HepG2 (cell line): ENCODE measurements around the gene RAB6A. TPM values are rescaled to one million over a fixed set of nuclear protein-coding genes. Genes with fewer than 3 reads are reported as not detected.

Experiments
- AGO1 ChIP-seq: fragments of 200-400 bp; formaldehyde crosslinking; IDR thresholded peaks from 2 replicates; pipeline ENCODE4 v1.6.1; 2017; ENCODE audit warnings: mild to moderate bottlenecking, low read depth, low read length, moderate library complexity; ENCODE audit not compliant: poor library complexity, severe bottlenecking
- ARNTL ChIP-seq: sonication (generic); formaldehyde crosslinking; IDR thresholded peaks from 2 replicates; pipeline ENCODE4 v1.4.0; 2020; ENCODE audit warnings: mild to moderate bottlenecking, missing genetic modification reagents
- CHD4 ChIP-seq: fragments of 200-600 bp; sonication (generic); IDR thresholded peaks from 2 replicates; pipeline ENCODE4 v1.7.0; 2017; ENCODE audit warnings: mild to moderate bottlenecking, low read length, borderline replicate concordance
- DBP ChIP-seq: sonication (generic); formaldehyde crosslinking; IDR thresholded peaks from 2 replicates; pipeline ENCODE4 v1.4.0; 2020; ENCODE audit warnings: missing genetic modification reagents; ENCODE audit errors: not compliant biosample characterization
- DMTF1 ChIP-seq: sonication (generic); formaldehyde crosslinking; IDR thresholded peaks from 2 replicates; pipeline ENCODE4 v1.4.0; 2020; ENCODE audit warnings: mild to moderate bottlenecking, missing genetic modification reagents
- GLMP ChIP-seq: sonication (generic); formaldehyde crosslinking; IDR thresholded peaks from 2 replicates; pipeline ENCODE4 v1.9.0; 2021; ENCODE audit warnings: missing genetic modification reagents, mild to moderate bottlenecking, borderline replicate concordance
- MAFF ChIP-seq: IDR thresholded peaks from 2 replicates; pipeline ENCODE4 v1.6.1; 2011; ENCODE audit warnings: low read depth, low read length, improper control_type of control experiment
- MYPOP ChIP-seq: sonication (generic); formaldehyde crosslinking; IDR thresholded peaks from 2 replicates; pipeline ENCODE4 v1.8.1; 2023; ENCODE audit warnings: mild to moderate bottlenecking, moderate library complexity, missing genetic modification reagents
- NFYB ChIP-seq: sonication (generic); formaldehyde crosslinking; IDR thresholded peaks from 2 replicates; pipeline ENCODE4 v1.4.0; 2020; ENCODE audit warnings: missing genetic modification reagents
- PREB ChIP-seq: sonication (generic); formaldehyde crosslinking; IDR thresholded peaks from 2 replicates; pipeline ENCODE4 v1.4.0; 2020; ENCODE audit warnings: missing genetic modification reagents
- U2AF1 ChIP-seq: fragments of 200-400 bp; formaldehyde crosslinking; optimal IDR thresholded peaks from 2 replicates; pipeline ENCODE3; 2017; ENCODE audit warnings: mild to moderate bottlenecking, low read depth, low read length
- ZBTB2 ChIP-seq: sonication (generic); formaldehyde crosslinking; IDR thresholded peaks from 2 replicates; pipeline ENCODE4 v1.8.0; 2022; ENCODE audit warnings: low read depth, missing genetic modification reagents
- ZNF101 ChIP-seq: sonication (generic); formaldehyde crosslinking; IDR thresholded peaks from 2 replicates; pipeline ENCODE4 v1.4.0; 2020; ENCODE audit warnings: mild to moderate bottlenecking, low read depth, missing genetic modification reagents, borderline replicate concordance
- ZNF207 ChIP-seq: fragments of 450-650 bp; IDR thresholded peaks from 2 replicates; pipeline ENCODE4 v1.6.1; 2016; ENCODE audit warnings: antibody characterized with exemption, borderline replicate concordance
- ZNF589 ChIP-seq: sonication (generic); formaldehyde crosslinking; conservative IDR thresholded peaks from 2 replicates; pipeline ENCODE4 v1.8.0; 2022; ENCODE audit warnings: mild to moderate bottlenecking, moderate library complexity, missing genetic modification reagents
- ZNF598 ChIP-seq: sonication (generic); formaldehyde crosslinking; IDR thresholded peaks from 2 replicates; pipeline ENCODE4 v1.5.1; 2020; ENCODE audit warnings: mild to moderate bottlenecking, missing genetic modification reagents, borderline replicate concordance
- ZNF644 ChIP-seq: IDR thresholded peaks from 2 replicates; pipeline ENCODE4 v1.6.1; 2016; ENCODE audit warnings: low read depth
- ZNF792 ChIP-seq: IDR thresholded peaks from 2 replicates; pipeline ENCODE4 v1.6.1; 2016
- polyA plus RNA-seq, 8 experiments: library from polyadenylated mRNA; depleted of rRNA in 3 of 8; stranded (reverse) in 7 of 8; unstranded in 1 of 8; fragments of >200 nt; fragmentation: Illumina TruSeq in 4 of 8; extraction: Trizol in 4 of 8; gene quantifications; 2 replicates each; pipeline versions ENCODE4 v1.2.1 to v1.2.3, GENCODE V29; 2011 to 2016; ENCODE audit warnings: low read depth in 4 of 8, missing spikeins in 1 of 8, mixed read lengths in 1 of 8; ENCODE audit not compliant: insufficient read depth in 1 of 8
- total RNA-seq, 5 experiments: library from RNA; depleted of rRNA; stranded (reverse); fragments of >200 nt; fragmentation: Illumina TruSeq; extraction: Trizol; gene quantifications; 2 replicates each; pipeline ENCODE4 v1.2.3, GENCODE V29; 2016; ENCODE audit warnings: low read depth in 1 of 5

The RAB6A gene
- total and polyA plus RNA-seq, 2 of the 13 experiments (the other 11 are each of a cell fraction or from before 2014, with no cell fraction given), result 74.3 to 121 TPM

GRCh38 chr11:73787643-73788558 is 27.0 kb upstream of the RAB6A start, which contains the start of gene MRPL48 (continued):
- peak; percentile 72; the same call in 1 of the 2 replicates for TF ChIP-seq ZNF589 (CRISPR knock-in tag)
- peak; percentile 75 for TF ChIP-seq U2AF1
- TF ChIP-seq ZNF207, result no peak
- peak; percentile 85; the same call in 1 of the 2 replicates for TF ChIP-seq DMTF1 (CRISPR knock-in tag)
- no peak for TF ChIP-seq PREB
- TF ChIP-seq GLMP (CRISPR knock-in tag), result no peak
- no peak for TF ChIP-seq MAFF
- no peak for TF ChIP-seq NFYB (CRISPR knock-in tag)
- TF ChIP-seq ARNTL (CRISPR knock-in tag), result peak; percentile 87
- TF ChIP-seq AGO1, result peak; percentile 30
- TF ChIP-seq MYPOP (CRISPR knock-in tag), result peak; percentile 82; the same call in 1 of the 2 replicates
- TF ChIP-seq ZBTB2, result peak; percentile 81
- no peak for TF ChIP-seq ZNF598 (CRISPR knock-in tag)
- no peak; the same call in 1 of the 2 replicates for TF ChIP-seq ZNF792 (CRISPR knock-in tag)
- TF ChIP-seq ZNF644 (CRISPR knock-in tag), result no peak
- no peak for TF ChIP-seq ZNF101
- TF ChIP-seq CHD4, result no peak
- TF ChIP-seq DBP (CRISPR knock-in tag), result no peak
